Activated CD4-positive, alpha-beta T cell treated with anti-CD3 and anti-CD28 coated beads for 48 hours (primary cell): ENCODE measurements around the gene TIAM1.

Source experiments
- DNase-seq: peaks from one replicate; pipeline ENCODE4 v3.0.0-alpha.2; 2020

TIAM1 gene

DNA sequence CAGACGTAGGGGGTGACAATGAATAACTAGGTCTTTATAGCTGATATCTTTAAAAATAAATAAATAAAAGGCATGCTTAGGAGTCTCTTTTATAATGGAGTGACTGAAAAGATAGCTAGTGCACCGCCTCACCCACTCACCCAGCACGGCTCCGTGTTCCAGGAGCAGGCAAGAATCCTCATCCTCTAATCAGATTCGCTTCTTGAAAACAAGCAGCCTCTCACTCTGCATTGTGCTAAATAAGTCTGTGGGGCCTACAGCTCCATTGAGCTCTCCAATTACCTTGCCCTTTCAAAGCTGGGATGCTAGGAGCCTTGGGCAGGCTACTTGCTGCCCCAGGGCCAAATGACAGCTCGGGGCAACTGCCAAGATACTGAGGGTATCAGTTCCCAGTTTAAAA lies 91.5 kb downstream of the TIAM1 start:
- DNase-seq: no peak

DNA sequence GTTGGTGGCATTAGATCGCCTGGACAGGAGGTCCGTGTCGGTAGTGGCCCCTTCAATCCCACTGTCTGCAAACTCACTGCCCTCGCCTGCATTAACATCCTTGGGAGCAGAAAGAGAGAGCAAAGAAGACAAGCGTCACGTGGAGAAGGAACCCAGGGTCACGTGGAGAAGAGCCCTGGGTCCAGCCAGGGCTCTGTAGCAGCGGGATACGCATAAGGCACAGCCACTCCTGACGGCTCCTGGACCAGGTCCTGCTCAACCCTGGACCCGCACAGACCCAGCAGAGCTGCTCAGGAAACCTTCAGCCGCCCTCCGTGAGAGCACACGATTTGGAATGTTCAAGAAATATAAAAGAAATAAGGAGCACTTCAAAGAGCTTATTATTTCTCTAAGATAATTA lies 92.0 kb downstream of the TIAM1 start:
- no peak for DNase-seq

DNA sequence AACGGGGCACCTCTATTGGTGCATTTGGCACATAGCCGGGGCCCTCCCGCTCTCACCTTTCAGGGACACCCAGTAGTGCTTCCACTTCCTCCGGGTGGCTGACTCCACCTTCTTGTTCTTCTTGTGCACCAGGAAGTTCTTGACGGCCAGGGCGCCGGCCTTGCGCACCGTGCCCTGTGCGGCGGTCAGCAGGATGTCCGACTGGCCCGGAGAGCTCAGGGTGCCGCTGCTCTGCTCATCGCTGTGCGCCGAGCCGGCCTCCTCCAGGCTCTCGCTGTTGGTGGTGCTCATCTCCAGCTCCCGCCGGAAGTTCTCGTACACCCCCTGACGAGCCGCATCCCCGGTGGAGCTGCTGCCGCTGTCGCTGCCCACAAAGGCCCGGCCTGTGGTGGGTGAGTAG lies 92.4 kb downstream of the TIAM1 start:
- no peak for DNase-seq

DNA sequence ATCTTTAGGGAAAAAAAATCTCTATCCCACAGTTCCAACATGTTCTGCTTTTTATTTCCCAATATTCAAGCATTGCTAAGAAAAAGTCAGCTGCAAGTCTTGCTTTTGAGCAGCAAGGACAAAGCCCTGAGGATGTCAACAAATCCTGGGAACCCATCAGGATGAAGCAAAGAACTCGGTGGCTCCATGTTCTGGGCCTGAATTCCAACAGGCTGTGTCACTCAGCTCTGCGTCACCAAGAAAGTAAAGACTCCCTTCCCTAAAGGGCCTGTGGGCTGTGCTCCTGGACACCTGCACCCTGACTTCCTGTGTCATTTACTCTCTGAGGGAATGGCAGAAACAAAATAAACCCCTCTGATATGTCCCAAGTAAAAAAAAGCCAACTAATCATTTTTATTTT lies 95.5 kb downstream of the TIAM1 start:
- no peak for DNase-seq

DNA sequence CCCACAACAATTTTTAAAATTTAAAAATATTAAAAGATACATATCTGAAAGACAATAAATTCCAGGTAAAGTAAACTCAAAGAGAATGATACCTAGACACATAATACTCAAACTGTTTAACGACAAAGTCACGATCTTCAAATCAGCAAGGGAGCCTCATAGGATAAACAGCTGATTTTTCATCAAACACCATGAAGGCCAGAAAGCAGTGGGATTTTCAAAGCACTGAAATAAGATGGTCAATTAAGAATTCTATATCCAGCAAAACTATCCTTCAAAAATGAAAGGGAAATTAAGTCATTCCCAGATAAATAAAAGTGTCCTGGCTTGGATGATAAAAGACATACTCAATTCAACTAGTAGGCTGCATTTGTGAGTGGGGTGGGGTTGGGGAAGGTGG lies 100.5 kb downstream of the TIAM1 start:
- DNase-seq: no peak

DNA sequence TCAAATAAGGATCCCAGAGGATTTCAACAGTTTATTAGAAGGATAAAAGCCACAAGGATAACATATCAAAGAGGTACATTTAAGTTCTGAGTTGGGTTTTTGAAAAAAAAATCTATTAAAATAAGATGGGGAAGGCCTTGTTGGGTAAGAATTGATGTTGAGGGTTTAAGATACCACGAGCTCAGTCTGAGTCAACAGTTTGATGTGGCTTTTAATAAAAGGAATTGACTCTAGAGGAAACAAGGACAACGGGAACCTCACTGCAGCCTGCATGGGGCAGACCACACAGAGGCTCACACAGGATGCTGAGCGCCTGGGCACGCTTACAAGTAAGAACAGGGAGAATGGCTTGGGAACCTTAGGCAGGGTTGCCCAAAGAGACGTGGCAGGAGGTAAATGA lies 107.5 kb downstream of the TIAM1 start:
- peak; percentile 30 for DNase-seq

DNA sequence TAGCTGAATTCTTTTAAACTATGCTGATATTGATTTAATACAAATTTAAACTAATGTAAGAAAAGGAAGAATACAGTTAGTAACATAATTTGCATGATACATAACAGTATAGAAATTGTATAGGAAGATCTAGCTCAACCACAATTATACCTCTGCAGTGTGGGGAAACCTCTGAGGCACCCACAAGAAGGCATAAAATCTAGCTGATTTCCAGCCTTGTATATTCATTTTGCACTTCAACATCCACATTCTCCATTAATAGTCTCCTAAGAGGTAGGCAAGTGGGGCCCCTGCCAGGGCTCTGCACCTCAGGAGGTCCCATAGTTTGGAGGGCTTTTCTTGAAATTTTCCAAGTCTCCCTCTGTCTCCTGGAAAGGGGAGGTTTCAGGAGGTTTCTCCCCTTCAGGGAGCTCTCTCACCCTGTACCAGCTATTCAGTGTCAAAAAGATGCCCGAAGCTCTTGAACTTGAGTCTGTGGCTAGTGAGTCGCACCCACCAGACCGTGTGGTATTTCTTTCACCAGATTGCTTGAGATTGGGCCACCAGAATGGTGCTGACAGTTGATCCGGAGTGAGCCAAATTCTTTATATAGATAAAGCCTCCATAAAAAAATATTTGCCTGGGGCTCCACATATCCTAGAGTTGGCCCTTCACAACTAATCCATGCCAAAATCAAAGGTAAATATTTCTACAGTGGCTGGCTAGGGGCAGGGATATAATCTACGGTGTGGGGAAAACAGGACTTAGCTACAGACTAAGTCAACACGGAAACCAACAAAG lies 108.2 kb downstream of the TIAM1 start:
- peak; percentile 40 for DNase-seq

DNA sequence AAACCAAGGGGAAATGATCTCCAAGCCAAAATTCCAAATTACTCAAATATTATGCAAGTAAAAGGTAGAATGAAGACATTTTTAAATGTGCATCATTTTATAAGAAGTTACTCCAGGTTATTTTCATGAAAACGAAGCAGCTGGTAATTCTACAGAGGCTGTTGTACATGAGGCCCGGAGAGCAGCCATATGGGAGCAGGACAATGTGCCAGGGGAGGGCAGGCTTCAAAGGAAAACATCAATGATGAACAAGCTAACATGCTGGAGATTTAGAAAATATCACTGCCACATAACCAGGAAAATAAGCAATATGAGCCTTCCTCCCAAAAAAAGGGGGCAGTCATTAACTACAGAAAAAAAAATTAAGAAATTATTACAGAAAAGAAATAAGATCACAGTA lies 109.1 kb downstream of the TIAM1 start:
- DNase-seq: no peak

DNA sequence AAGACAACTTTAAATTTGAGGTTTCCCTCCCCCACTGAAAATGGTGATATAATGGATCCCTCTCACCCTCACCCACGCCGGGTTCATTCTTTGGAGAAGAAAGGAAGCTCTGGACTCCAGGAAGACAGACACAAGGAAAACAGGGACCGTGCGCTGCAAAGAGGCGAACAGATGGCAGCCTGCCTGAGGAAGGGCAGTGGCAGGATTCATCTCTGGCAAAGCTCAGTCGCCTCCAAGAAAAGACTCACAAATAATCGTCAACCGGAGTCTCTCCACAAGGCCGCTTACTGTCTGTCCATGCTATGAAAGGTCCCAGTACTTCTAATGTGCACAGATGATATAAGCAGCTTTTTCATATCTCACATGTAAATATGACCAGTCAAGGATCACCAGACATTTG lies 110.3 kb downstream of the TIAM1 start:
- DNase-seq: no peak

DNA sequence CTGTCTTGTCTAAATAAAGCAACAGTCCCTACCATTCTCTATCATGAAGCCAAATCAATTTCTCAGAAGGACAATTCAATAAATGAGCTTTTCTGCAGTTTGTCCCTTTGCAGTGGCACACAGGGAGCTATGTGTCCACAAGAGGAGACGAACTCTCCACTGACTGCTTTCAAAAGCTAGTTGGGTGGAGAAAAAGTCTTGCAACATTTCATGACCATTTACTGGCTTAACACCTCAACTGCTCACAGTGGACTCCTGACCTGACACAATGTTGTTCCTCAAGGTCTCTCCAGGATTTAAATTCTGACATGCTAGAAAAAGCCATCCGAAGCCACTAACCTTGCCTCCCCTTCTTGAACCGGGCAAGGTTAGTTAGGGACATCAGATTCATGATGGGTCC lies 111.7 kb downstream of the TIAM1 start:
- no peak for DNase-seq

DNA sequence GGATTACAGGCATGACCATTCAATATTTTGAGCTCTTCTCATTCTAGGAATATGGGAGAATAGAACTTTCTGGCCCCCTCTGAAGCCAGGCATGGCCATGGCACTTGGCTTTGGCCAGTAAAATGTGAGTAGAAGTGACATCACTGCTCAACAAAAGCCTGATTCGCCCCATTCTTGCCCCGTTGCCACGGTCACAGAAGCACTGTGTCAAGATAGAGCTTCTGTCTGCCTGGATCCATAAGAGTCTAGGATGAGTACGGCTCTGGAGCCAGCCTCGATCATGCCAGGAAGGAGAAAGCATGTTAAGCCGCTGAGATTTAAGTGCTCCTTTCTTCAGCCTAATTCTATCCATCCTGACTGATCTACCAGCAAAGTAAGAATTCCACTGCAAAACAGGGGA lies 113.1 kb downstream of the TIAM1 start:
- no peak for DNase-seq

DNA sequence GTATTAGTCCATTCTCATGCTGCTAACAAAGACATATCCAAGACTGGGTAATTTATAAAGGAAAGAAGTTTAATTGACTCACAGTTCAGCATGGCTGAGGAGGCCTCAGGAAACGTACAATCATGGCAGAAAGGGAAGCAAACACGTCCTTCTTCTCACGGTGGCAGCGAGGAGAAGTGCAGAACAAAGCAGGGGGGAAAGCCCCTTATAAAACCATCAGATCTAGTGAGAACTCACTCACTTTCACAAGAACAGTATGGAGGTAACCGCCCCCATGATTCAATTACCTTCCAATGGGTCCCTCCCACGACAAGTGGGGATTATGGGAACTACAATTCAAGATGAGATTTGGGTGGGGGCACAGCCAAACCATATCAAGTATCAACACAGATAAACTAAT lies 115.3 kb downstream of the TIAM1 start:
- peak; percentile 24 for DNase-seq

DNA sequence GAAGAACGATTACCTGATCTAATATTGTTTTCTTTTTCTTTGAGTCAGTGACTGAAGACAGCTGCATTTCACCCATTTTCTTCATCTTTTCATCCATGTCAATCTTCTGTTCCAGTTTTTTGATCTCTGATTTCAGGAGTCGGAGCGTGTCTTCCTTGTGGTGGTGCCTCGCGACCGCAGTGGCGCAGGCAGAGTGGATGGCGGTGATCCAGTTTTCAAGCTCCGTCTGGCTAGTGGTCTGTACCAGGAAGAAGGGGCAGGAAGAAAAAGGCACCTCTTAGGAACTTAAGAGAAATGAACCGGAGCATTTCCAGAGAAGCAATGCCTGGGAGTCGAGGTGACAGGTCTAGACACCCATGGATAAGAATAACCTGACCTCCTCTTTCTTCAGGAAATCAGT lies 118.3 kb downstream of the TIAM1 start:
- DNase-seq: no peak

DNA sequence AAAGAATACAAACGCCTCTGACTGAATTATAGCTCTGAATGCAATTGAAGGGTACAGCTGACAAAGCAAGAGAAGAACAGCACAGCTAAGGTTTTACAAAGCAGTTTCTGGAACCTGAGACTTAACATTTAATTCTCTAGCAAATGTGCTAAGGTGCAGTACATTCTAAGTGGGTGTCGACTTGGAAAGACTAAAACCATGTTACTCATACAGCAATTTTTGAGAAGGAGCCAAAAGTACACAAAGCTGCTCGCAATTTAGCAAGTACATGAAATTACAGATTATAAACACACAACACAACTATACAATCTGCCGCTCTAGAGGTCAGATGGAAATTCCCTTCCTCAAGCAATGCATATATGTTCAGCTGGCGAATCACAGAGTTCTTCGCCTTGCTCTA lies 121.9 kb downstream of the TIAM1 start:
- no peak for DNase-seq

DNA sequence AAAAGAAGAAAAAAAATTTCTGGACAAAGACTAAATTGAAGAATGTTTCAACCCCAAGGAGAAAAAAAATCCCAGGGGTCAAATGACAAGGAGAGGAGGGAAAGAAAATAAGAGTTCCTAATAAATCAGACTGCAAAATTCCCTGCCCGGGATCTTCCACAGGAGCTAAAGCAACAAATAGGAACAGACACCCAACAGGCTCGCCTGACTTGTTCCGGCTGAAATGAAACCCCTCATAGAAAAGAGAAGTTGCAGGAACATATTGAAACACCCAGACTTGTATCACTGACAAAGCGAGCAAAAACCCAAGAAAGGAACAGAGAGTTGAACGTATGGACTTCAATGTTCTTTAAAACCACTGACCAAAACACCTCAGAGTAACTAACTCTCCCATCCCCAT lies 123.0 kb downstream of the TIAM1 start:
- DNase-seq: no peak

DNA sequence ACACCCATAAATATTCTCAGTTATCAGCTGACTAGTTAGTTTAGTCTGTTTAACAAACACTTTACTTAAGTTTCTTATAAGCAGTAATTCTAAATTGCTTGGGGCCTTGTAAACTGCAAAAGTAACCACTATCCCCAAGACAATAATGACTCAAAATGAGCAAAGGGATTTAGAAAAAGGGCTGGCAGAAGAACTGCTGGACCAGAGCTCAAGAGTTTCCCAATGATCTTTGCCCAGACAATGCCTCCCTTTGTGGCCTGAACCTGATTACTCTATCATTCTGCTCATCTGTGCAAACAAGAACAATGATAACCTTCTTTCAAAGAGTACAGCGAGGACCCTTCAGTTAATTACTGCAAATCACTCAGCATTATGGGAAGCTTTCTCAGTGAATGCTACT lies 123.5 kb downstream of the TIAM1 start:
- DNase-seq: no peak

DNA sequence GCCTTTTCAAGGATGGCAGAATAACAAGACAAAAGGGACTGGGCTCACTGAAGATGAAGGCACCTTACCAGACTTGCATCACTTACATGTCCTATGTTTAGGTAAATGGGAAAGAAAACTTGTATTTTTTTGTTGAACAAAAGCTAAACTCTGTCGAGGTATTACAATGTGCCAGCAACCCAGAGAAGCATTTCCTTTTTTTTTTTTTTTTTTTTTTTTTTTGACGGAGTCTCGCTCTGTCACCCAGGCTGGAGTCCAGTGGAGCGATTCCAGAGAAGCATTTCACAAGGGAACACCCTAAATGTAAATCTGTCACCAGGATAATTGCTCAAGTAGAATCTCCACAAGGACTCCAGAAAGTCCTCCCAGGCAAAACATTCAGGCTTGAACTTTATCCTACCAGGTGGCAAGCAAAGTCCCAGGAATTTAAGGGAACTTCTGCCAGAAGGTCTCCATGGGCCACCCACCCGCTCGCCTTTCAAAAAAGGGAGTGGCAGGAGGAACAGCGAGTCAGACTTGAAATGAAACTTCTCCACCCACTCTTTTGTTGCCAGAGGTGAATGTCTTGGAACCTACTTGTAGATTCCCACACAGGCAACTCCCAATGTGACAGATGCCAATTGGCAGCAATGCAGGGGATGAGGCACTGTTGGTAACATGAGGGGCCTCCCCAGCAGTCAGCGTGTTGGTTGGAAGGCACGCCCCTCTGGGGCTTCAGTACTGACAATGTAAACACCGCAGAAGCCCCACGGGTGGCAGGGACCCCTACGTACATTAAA lies 125.0 kb downstream of the TIAM1 start:
- peak; percentile 14 for DNase-seq

DNA sequence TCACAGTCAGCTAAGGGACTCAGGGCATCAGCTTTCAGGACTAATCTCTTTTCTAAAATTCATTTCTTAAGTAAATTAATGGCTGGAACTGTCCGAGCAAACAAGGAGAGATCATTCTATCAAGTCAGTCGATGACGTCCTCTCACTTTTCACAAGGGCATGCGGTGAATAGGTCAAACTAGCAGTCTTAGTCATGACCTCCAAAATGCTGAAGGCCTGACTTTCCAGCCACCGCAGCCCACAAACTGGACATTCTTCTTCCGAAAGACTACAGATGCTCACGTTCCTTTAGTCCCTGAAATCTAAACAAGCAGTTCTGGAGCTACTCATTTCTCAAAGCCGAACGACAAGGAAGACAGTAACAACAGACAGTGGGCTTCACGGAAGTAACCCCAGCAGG lies 127.9 kb downstream of the TIAM1 start:
- no peak for DNase-seq

DNA sequence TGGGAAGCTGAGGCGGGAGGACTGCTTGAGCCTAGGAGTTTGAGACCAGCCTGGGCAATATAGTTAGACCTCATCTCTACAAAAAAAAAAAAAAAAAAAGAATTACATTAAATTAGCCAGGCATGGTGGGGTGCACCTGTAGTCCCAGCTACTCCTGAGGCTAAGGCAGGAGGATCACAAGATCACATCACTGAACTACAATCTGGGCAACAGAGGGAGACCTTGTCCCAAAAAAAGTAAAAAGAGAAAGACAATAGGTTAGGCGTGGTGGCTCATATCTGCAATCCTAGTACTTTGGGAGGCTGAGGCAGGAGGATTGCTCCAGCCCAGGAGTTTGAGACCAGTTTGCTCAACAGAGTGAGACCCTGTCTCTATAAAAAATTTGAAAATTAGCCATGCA lies 130.3 kb downstream of the TIAM1 start:
- DNase-seq: no peak

DNA sequence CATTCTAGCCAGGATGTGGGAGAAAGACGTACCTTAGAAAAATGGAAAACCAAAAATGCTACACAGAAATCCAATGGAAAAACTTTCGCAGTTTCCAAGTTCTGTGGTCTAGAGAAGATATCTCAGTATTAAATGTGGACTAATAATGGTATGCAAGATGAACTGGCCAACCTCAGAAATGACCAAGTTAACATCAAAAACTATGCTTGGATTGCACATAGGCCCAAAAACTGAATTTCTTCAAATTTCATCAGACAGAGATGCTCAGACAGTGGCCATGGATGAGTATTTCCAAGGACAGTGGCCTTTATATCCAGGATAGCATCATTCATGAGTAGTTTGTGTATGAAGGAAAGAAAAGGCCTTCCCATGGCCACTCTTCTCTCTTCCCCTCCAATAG lies 132.2 kb downstream of the TIAM1 start:
- no peak for DNase-seq

DNA sequence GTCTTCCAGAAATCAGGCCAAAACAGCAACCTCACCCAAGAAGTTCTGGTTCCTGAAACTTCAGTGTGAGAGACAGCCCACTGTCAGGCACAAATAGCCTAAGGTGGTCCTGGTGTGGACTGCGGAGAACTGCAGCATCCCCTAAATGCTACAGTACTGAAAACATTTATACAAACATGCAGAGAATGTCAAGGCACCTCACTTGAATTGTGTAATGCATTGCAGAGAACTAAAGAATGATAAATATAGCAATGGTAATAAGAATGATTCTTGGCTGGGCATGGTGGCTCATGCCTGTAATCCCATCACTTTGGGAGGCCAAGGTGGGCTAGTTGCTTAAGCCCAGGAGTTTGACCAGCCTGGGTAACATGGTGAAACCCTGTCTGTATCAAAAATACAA lies 138.6 kb downstream of the TIAM1 start:
- no peak for DNase-seq

DNA sequence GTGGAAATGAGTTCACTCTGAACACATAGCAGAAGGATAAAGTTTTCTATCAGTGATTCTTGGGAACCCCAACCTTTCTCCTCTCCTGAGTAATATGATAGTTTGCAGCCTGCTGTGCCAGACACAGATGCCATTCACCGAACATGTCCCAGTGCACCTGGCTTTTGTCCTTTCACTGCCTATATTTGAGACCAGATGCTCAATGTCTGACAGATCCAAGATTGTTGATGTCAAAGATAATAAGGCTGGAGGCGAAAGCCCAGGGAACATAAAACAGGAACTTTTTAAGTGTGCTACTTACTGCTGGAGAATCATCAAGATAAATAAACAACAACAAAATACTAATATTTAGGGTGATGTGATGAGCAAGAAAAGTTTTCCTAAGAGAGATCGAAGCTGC lies 139.3 kb downstream of the TIAM1 start:
- no peak for DNase-seq

DNA sequence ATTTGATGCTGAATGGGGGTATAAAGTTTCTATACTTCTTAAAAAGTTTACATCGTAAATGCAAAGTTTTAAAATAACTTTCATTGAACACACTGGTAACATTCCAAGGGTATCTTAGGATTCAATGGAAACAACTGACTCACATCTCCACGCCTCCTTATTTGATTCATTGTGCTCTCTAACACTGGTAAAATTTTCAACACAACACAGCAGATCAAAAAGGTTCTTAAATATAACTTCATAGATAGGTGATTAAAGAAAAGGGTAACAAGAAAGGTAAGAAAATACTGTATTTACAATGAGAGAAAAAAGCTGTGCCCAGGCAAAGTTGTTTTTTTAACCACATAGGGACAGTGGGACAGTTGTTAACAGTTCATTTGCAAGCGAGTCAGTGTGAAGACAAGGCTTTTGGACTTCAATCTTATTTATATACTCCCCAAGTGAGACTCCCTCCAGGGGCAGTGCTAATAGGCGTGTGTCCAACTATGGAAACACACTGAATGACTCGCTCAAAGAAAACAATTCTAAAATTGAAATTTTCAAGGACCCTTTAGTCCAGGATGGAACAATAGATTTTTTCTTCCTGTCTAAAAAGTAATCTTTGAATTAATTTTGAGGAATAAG lies 140.5 kb downstream of the TIAM1 start:
- DNase-seq: no peak

DNA sequence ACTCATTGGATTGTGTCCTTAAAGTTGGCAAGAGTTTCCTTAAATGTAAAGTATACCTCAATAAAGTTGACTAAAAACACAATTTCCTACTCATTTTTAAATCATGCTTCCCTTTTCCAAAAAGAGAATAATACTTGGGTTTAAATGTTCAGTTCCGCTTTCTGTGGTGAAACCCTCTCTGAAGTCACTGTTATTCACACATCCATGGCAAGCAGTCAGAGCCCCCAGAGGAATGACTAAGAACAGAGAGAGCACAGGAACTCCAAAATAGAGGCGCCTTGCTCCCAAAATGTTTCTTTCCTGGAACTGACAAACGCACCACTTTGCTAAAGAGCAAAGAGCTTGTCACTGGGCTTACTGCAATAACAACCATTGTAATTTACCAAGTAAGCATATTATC lies 142.5 kb downstream of the TIAM1 start:
- no peak for DNase-seq
